Urothelium cell line (cell line): ENCODE results near the gene UGT1A4.

Experiments used
- DNase-seq: peaks from one replicate; pipeline ENCODE4 v3.0.0; 2011; ENCODE audit warnings: low spot score, mixed read lengths
- FAIRE-seq: peaks from 2 replicates; lab custom pipeline; 2011; peaks lifted over from hg19 to GRCh38; lab: Jason Lieb, UNC

UGT1A4 gene

DNA sequence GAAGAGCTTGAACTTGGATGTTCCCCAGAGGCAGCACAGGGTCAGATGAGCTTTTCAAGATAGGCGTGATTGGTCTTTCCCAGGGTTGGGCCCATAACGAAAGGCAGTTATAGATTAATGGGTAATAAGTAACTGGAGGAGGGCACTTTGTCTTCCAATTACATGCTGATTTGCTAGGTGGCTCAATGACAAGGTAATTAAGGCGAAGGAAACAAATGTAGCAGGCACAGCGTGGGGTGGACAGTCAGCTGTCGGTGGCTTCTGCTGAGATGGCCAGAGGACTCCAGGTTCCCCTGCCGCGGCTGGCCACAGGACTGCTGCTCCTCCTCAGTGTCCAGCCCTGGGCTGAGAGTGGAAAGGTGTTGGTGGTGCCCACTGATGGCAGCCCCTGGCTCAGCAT, at the start of gene UGT1A4:
UGT1A4 (plus strand) TSS at position 185 of the 400 bp plus-strand sequence; CDS start at position 270, 85 bp downstream.
- DNase-seq (no peak), FAIRE-seq (no peak)

DNA sequence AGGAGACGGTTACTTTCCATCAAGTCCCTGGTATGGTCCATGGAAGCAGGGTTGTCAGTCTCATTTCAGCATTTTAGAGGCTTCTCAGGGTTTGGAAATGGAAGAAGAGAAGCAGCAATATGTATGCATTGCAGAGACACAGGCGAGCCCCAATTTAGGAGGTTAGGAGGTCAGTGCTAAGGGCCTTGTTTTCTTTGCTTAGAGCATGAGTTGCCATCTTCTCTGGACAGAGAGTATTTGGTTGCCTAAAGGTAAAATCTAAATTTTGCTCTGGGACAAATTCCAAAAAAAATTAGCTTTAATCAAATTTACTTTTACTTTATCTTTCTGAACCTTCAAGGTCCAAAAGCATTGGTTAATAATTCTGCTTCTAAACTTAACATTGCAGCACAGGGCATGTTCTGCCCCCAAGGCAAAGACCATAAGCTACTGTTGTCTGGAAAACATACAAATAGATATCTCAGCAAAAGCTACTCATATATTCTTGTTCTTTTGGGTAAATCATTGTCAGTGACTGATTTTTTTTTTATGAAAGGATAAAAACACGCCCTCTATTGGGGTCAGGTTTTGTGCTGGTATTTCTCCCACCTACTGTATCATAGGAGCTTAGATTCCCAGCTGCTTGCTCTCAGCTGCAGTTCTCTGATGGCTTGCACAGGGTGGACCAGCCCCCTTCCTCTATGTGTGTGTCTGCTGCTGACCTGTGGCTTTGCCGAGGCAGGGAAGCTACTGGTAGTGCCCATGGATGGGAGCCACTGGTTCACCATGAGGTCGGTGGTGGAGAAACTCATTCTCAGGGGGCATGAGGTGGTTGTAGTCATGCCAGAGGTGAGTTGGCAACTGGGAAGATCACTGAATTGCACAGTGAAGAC, 47.0 kb upstream of the UGT1A4 start, which contains the start of gene UGT1A9:
UGT1A9 (plus strand) TSS at position 609 of the 872 bp plus-strand sequence; CDS start at position 646, 37 bp downstream.
- no peak for DNase-seq

GRCh38 chr2:233672886-233673285, 45.6 kb upstream of the UGT1A4 start:
- FAIRE-seq (no peak), DNase-seq (no peak)

More for the DNA sequence above, 47.0 kb upstream of the UGT1A4 start, which contains the start of gene UGT1A9:
- FAIRE-seq: no peak

DNA sequence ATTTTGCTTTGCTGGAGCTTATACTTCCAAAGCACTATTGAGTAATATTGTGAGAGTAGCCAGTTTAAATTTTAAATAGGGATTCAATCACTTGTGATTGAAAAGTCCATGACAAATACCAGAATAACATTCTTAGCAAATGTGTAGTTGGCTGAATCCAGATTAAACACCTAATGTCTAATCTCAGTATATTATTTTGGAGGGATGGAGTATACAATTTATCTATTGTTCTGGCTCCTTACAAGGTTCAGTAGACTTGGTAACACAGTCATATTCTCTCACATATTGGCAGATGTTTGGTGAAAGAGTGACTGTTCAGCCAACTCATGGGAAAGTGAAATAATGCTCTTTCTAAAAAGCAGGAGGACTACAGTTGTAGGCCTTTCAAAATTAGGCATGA, 44.6 kb upstream of the UGT1A4 start:
- DNase-seq (no peak), FAIRE-seq (no peak)

DNA sequence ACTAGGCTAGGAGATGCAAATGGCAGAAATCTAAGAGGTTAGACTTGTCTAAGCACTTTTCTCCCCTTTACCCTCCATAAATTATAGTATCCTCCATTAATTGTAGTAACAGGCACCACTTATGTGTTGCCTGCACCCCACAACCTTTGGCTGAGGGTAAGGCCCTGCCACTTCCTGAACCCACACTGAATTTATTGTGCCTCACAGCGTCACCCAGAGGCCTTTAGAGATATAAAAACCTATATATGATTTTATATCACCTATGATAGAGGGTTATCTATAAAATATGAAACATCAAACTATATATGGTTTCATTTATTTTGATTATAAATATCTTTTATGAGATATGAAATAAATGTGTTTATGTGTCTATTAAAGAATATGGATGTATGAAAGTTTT, 44.2 kb upstream of the UGT1A4 start:
- no peak for DNase-seq
- no peak for FAIRE-seq

DNA sequence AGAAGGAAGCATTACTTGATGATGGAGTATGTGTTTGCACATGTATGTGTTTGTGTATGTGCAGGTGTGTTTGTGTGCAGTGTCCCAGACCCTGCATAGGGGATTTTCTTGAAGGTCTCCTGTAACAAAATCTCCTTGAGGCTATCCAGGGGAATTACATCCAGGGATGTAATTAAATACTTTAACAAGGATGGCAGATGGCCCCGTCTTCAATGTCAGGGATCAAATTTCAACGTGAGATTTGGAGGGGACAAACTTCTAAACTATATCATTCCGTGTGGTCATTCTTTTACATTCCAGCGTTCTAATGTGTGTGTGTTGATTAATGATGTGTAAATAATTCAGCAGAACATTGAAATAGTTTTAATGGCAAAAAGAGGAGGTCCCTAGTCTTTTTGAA, 43.5 kb upstream of the UGT1A4 start:
- FAIRE-seq (no peak), DNase-seq (no peak)

DNA sequence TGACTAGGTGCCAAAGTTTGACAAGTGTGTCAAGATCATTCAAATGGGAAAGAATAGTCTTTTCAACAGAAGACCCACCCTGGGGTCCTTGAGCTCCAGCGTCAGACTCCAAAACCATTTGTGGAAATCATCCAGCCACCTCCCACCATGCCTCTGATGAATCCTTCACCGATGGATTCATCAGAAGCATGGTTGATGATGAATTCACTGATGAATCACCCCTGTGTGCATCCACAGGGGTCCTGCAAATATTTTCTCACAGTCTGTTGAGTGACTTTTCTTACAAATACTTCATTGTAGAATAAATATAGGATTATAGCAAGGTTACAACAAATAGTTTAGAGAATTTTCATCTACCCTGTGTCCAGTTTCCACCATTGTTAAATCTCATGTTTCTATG, 42.5 kb upstream of the UGT1A4 start:
- FAIRE-seq (no peak), DNase-seq (no peak)

GRCh38 chr2:233679196-233679595, 39.3 kb upstream of the UGT1A4 start:
- FAIRE-seq (no peak), DNase-seq (no peak)

DNA sequence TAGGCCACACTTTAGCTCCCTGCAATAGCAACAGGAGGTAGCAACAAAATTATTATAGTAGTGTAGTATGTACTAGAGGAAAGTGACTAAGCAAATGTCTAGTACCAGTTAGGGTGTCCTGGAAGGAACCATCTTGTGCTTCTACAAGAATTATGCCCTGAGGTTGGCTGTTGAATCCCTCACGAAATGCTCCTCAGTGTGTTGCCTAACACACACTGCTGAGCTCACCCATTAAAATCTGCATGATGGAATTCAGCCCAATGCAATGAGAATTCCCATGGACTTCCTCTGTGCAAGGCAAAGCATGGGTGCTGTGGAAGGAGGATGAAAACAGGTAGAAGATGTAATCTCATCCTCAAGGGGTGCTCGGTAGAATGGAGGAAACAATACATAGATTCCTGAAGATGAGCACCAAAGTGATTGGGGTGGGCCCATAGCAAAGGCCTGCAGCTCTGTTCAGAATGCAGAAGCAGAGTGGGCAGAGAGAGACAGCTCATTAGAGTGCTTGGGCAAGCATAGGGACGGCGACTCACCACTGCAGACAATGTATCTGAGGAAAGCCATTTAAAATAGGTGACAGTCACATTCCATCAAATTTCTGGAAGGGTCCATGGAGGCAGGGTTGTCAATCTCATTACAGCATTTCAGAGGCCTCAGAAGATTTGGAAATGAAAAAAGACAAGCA, 38.0 kb upstream of the UGT1A4 start:
- FAIRE-seq (no peak), DNase-seq (no peak)

DNA sequence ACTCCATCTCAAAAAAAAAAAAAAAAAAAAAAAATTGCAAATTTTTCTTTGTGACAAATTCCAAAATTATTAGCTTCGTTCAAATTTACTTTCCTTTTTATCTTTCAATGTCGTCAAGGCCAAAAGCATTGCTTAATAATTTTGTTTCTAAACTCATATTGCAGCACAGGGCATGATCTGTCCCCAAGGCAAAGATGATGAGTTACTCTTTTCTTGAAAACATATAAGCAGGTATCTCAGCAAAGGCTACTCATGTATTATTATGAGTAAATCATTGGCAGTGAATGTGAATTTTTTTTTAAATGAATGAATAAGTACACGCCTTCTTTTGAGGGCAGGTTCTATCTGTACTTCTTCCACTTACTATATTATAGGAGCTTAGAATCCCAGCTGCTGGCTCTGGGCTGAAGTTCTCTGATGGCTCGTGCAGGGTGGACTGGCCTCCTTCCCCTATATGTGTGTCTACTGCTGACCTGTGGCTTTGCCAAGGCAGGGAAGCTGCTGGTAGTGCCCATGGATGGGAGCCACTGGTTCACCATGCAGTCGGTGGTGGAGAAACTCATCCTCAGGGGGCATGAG, 36.9 kb upstream of the UGT1A4 start, which contains the start of gene UGT1A7:
UGT1A7 (plus strand) TSS at position 381 of the 579 bp plus-strand sequence; CDS start at position 418, 37 bp downstream.
- DNase-seq (no peak), FAIRE-seq (no peak)

DNA sequence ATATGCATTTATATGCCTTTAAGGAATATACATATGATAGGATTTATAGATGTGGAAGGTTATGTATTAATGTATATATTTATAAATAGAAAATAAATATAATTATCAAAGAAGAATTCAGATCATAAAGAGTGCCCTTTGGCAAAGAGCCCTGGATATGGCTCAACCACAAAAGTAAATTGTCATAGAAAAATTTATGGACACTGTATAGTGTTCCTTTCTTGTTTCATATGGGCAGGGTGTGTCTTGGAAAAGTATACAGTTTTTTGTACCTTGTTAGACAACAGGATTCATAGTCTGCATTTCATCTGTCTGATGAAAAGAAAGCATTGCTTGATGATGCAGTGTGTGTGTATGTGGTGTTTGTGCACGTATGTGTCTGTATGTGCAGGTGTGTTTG, 33.9 kb upstream of the UGT1A4 start:
- no peak for FAIRE-seq
- DNase-seq: no peak

GRCh38 chr2:233686928-233687327, 31.6 kb upstream of the UGT1A4 start:
- FAIRE-seq: no peak
- DNase-seq: no peak

DNA sequence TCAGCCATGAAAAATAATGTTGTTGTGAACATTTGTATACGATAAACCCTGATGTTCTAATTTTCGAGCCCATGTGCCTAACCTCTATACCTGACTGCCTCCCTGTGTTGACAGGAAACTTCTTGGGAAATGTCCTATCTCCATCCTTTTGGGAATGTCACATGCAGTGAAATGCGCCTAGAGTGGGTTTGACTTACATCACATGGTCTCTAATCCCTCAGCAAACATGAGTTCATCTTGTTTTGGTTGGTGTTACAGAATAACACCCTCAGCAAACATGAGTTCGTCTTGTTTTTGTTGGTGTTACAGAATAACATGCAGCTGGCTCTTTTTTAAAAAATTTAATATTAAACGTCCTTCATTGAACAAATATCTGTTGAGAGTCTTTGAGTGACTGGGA, 30.2 kb upstream of the UGT1A4 start:
- FAIRE-seq: no peak
- no peak for DNase-seq

DNA sequence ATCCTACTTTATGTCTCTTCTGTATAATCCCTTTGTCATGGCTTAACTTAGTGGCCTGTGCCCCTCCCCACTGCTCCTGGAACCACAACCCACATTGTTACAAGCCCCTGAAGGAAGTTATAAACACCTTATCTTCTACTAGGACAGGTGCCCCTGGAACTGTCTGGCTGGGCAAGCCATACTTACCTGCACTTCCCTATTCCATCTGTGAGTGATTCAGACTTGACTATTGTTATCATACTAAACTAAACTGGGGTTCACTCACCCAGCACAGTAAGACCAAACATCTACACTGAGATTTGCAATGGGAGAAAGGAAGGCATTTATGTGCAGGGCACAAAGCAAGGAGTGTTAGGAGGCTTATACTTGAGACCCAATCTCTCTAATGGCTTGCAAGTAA, 29.5 kb upstream of the UGT1A4 start:
- no peak for FAIRE-seq
- DNase-seq: no peak

DNA sequence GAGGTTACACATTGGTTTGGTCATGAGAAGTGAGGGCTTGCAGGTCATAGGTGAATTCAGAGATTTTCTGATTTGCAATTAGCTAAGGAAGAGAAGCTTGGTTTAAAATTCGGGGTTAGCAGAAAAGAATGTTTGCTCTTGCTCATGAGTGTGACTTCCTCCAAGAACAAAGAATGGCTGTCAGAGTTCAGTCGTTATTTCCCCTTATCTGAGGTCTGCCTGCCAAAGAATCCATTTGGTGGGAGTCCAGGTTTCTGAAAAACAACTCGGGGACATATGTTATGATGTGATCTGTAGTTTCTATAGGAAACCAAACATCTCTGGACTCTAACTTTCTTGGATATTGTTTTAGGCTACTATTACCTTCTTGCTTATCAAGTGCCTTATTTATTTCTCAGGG, 29.0 kb upstream of the UGT1A4 start:
- no peak for FAIRE-seq
- no peak for DNase-seq

DNA sequence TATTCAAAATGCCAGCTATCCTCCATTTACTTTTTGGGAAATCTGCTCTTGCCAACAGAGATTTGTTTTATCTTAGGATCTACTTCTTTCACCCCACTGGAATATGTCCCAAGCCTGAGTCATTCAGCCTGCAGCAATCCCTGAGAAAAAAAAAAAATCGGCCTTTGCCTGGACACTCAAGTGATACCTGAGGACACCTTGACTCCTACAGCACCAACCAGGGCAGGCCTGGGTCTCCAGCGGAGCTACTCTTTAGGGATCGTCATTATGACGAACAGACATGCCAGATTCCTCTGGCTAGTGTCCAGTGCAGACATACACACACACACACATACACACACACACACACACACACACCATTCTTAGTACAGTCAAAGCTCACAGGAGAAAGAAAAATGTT, 28.1 kb upstream of the UGT1A4 start:
- FAIRE-seq: no peak
- DNase-seq: no peak

DNA sequence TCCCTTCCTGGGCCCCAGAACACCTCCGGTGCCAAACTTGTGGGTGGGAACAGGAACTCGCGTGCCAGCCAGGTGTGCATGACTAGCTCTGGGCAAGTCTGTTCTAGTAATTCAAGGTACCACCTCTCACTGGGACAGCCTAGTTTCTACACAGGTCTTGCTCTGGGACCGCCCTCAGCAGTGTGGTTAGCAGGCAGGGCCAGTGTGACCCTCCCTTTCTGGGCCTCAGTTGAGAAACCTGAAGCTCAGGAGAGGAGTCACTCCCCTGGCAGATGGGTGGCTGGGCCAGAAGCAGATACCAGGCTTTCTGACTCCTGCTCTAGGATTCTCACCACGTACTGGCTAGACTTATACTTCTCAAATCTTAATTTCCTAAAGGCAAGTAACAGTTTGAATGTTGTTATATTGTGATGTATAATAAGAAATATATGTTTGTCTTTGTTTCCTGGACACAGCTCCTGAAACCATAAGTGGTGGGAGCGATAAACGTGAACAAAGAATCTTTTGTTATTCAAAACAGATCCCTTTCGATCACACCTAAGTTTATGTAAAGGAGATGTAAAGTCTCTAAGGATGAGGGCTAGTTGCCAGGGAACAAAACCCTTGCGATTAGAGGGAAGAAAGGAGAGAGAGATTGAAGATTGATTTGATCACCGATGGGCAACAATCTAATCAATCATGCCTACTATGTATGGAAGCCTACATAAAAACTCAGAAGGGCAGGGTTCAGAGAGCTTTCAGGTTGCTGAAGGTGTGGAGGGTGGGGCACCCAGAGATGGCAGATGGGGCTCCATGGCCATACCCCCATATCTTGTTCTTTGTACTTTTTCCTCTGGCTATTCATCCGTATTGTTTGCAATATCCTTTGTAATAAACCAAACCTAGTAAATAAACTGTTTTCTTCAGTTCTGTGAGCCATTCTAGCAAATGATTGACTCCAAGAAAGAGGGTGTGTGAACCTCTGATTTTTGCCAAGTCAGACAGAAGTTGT, 26.8 kb upstream of the UGT1A4 start:
- DNase-seq (no peak), FAIRE-seq (no peak)

DNA sequence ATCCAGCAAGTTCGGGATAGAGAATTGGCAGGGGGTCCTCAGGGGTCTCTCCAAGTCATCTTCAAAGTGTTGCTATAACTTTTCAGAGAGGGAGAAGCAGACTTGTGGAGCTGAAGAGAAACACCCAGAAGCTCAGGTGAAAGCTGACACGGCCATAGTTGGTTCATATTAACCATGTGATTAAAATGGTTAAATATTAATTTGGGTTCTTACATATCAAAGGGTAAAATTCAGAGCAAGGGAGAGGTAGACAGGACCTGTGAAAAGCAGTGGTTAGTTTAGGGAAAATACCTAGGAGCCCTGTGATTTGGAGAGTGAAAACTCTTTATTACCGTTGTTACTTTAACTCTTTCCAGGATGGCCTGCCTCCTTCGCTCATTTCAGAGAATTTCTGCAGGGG, 25.9 kb upstream of the UGT1A4 start, which contains the start of gene UGT1A6:
UGT1A6 (plus strand) TSS at position 243 of the 400 bp plus-strand sequence; CDS start at position 358, 115 bp downstream.
- no peak for DNase-seq
- FAIRE-seq: no peak

DNA sequence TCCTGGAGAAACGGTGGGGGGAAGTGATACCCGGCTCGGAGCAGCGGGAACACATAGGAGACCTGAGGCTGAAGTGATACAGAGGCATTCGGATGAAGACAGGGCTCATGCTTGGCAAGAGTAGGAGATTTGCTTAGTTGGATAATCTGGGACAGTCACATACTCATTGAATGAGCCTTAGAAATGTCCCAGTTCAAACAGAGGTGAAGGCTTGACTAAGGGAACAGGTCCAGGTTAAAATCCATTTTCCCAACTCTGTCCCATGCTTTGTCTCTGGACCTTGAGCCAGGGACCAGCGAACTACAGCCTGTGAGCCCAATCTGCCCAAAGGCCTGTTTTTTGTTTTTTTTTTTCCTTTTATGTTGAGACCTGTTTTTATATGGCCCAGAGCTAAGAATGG, 24.6 kb upstream of the UGT1A4 start:
- FAIRE-seq: no peak

GRCh38 chr2:233698740-233699139, 19.8 kb upstream of the UGT1A4 start:
- DNase-seq: no peak
- FAIRE-seq: no peak

More for the DNA sequence above, 24.6 kb upstream of the UGT1A4 start:
- DNase-seq: no peak
